A549 (cell line): Measurements from ENCODE around the gene FAM240B.

Experiments used
- CHD4 ChIP-seq: fragments of 200-600 bp; sonication (generic); IDR thresholded peaks from 2 replicates; pipeline ENCODE4 v1.6.1; 2016; ENCODE audit warnings: antibody characterized with exemption, mild to moderate bottlenecking, borderline replicate concordance
- EP300 ChIP-seq, 2 experiments: fragments of >200 bp; sonication (Bioruptor Twin); formaldehyde crosslinking; IDR thresholded peaks; 2 replicates in 1 of 2; 3 replicates in 1 of 2; pipeline ENCODE4 v1.6.1; 2016 to 2017
- HOXB13 ChIP-seq: fragments of 250-450 bp; sonication (Bioruptor Pico); IDR thresholded peaks from 2 replicates; pipeline ENCODE4 v1.5.0; 2020; ENCODE audit warnings: low read depth, mild to moderate bottlenecking, moderate library complexity
- JUN ChIP-seq, 2 experiments: fragments of >200 bp; sonication (Bioruptor Twin); formaldehyde crosslinking; IDR thresholded peaks; 2 replicates in 1 of 2; 3 replicates in 1 of 2; pipeline ENCODE4 v1.6.1; 2016 to 2017
- MAFK ChIP-seq: fragments of 450-650 bp; IDR thresholded peaks from 2 replicates; pipeline ENCODE4 v1.6.1; 2014; ENCODE audit not compliant: partially characterized antibody
- MYC ChIP-seq: IDR thresholded peaks from 2 replicates; pipeline ENCODE4 v1.6.1; 2012; ENCODE audit warnings: mild to moderate bottlenecking, inconsistent platforms, low read length, improper control_type of control experiment, borderline replicate concordance
- POLR2A ChIP-seq: IDR thresholded peaks from 2 replicates; pipeline ENCODE4 v1.6.1; 2012; ENCODE audit warnings: mild to moderate bottlenecking, low read length
- RAD21 ChIP-seq, 2 experiments: fragments of >200 bp in 1 of 2; sonication (Bioruptor Twin) in 1 of 2; formaldehyde crosslinking in 1 of 2; IDR thresholded peaks in 1 of 2; conservative IDR thresholded peaks in 1 of 2; 2 replicates in 1 of 2; 3 replicates in 1 of 2; pipeline ENCODE4 v1.6.1; 2012 to 2018; ENCODE audit warnings: inconsistent platforms in 1 of 2
- RNF2 ChIP-seq: fragments of 200-600 bp; sonication (generic); IDR thresholded peaks from 2 replicates; pipeline ENCODE4 v1.6.1; 2016; ENCODE audit warnings: low read depth, mild to moderate bottlenecking, antibody characterized with exemption, moderate library complexity, borderline replicate concordance
- ZNF302 ChIP-seq: fragments of 250-450 bp; sonication (Bioruptor Pico); IDR thresholded peaks from 2 replicates; pipeline ENCODE4 v1.9.0; 2021; ENCODE audit warnings: inconsistent platforms, mild to moderate bottlenecking, moderate library complexity
- TF ChIP-seq, protein P1 (sequence below): fragments of 450-650 bp; IDR thresholded peaks from 2 replicates; pipeline ENCODE4 v1.6.1; 2014; ENCODE audit warnings: antibody characterized with exemption
- TF ChIP-seq, protein P2 (sequence below): fragments of >200 bp; sonication (Bioruptor Twin); formaldehyde crosslinking; IDR thresholded peaks from 3 replicates; pipeline ENCODE4 v1.5.1; 2016
- TF ChIP-seq, protein P3 (sequence below): fragments of 250-450 bp; sonication (Bioruptor Pico); IDR thresholded peaks from 2 replicates; pipeline ENCODE4 v1.5.0; 2021; ENCODE audit warnings: mild to moderate bottlenecking, moderate library complexity, borderline replicate concordance

DNA sequence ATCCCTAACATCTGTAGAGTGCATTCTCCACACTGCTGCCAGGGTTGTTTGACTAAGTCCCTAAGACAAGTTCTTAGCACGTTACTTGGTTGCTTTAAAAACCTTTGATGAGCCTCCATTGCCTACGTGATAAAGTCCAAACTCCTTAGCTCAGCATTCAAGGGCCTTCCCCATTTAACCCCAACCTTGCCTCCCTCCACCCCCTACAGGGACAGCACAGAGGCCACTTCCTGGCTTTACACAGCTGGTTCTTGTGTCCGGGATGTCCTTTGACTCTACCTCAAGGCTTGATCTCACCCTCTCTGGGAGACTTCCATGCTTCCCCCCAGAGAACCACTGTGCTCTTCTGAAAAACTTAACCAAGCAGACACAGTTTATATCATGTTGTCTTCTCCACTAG lies 29.4 kb downstream of the FAM240B start:
- TF ChIP-seq JUN (IDR thresholded peaks at IDR 0.05) (no peak), MYC (no peak), POLR2A (no peak), CHD4 (no peak), EP300 (IDR thresholded peaks at IDR 0.05) (no peak), RNF2 (no peak), ZNF302 (no peak), MAFK (peak; percentile 35), RAD21 (conservative IDR thresholded peaks at IDR 0.05 in 1 of 2, IDR thresholded peaks at IDR 0.05 in 1 of 2) (no peak), HOXB13 (CRISPR knock-in tag) (no peak)
- TF ChIP-seq, protein P1, sequence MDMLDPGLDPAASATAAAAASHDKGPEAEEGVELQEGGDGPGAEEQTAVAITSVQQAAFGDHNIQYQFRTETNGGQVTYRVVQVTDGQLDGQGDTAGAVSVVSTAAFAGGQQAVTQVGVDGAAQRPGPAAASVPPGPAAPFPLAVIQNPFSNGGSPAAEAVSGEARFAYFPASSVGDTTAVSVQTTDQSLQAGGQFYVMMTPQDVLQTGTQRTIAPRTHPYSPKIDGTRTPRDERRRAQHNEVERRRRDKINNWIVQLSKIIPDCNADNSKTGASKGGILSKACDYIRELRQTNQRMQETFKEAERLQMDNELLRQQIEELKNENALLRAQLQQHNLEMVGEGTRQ = no peak
- TF ChIP-seq, protein P2, sequence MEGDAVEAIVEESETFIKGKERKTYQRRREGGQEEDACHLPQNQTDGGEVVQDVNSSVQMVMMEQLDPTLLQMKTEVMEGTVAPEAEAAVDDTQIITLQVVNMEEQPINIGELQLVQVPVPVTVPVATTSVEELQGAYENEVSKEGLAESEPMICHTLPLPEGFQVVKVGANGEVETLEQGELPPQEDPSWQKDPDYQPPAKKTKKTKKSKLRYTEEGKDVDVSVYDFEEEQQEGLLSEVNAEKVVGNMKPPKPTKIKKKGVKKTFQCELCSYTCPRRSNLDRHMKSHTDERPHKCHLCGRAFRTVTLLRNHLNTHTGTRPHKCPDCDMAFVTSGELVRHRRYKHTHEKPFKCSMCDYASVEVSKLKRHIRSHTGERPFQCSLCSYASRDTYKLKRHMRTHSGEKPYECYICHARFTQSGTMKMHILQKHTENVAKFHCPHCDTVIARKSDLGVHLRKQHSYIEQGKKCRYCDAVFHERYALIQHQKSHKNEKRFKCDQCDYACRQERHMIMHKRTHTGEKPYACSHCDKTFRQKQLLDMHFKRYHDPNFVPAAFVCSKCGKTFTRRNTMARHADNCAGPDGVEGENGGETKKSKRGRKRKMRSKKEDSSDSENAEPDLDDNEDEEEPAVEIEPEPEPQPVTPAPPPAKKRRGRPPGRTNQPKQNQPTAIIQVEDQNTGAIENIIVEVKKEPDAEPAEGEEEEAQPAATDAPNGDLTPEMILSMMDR = no peak
- TF ChIP-seq, protein P3, sequence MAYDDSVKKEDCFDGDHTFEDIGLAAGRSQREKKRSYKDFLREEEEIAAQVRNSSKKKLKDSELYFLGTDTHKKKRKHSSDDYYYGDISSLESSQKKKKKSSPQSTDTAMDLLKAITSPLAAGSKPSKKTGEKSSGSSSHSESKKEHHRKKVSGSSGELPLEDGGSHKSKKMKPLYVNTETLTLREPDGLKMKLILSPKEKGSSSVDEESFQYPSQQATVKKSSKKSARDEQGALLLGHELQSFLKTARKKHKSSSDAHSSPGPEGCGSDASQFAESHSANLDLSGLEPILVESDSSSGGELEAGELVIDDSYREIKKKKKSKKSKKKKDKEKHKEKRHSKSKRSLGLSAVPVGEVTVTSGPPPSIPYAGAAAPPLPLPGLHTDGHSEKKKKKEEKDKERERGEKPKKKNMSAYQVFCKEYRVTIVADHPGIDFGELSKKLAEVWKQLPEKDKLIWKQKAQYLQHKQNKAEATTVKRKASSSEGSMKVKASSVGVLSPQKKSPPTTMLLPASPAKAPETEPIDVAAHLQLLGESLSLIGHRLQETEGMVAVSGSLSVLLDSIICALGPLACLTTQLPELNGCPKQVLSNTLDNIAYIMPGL (CRISPR knock-in tag) = no peak
